ENCODE results near the gene TCFL5. TPM values are rescaled to one million over a fixed set of nuclear protein-coding genes. Genes with fewer than 3 reads are reported as not detected.
A peak's percentile ranks its signal among the peaks of the same experiment; 100 is the strongest.

The TCFL5 gene
- polyA plus RNA-seq, 3 donors = 0.38 to 3.5 (median 0.89) TPM

- TF ChIP-seq CTCF (IDR thresholded peaks at IDR 0.05) = no peak
- Histone ChIP-seq H3K36me3 (replicated peaks in 1 of 2; ENCODE audit: control insufficient read depth in 1 of 2, insufficient read depth in 2 of 2, low read length in 2 of 2) (peaks cover 56 to 70% of the 10 kb centered on the region in 2 donors), H3K4me2 (replicated peaks; ENCODE audit: extremely low read depth, low read length, poor library complexity, severe bottlenecking) (no peak overlapping the region), H3K27ac (ENCODE audit: low read depth in 1 of 2, low read length in 2 of 2) (no peak overlapping the region), H2AFZ (ENCODE audit: insufficient read depth, low read depth, low read length, poor library complexity, severe bottlenecking) (no peak overlapping the region), H3K4me1 (ENCODE audit: control insufficient read depth in 1 of 2, insufficient read depth in 2 of 2, low read length in 2 of 2) (peaks cover 0 to 7% of the 10 kb centered on the region in 2 donors), H3K9me3 (replicated peaks in 1 of 2; ENCODE audit: control insufficient read depth in 1 of 2, insufficient read depth in 1 of 2, low read length in 2 of 2) (no peaks in the 10 kb centered on the region), H3K79me2 (ENCODE audit: insufficient read depth, low read length) (no peaks in the 10 kb centered on the region), H3K27me3 (ENCODE audit: control insufficient read depth in 2 of 2, insufficient read depth in 2 of 2, low read length in 2 of 2) (no peaks in the 10 kb centered on the region), H3K4me3 (replicated peaks in 1 of 3; ENCODE audit: low read depth in 2 of 3, low read length in 3 of 3) (no peak overlapping the region), H3K9ac (ENCODE audit: insufficient read depth, low read length, poor library complexity, severe bottlenecking) (no peak overlapping the region), H4K20me1 (ENCODE audit: insufficient read depth, low read length) (peaks cover 56% of the 10 kb centered on the region)
- DNase-seq = no peak
- H3K36me3 Mint-ChIP-seq = peaks cover 56 to 62% of the 10 kb centered on the region in 2 donors
- peaks cover 9% of the 10 kb centered on the region for H3K4me1 Mint-ChIP-seq
- H3K27me3 Mint-ChIP-seq (ENCODE audit: low read depth in 3 of 3) = peaks cover 0 to 5% (median 1%) of the 10 kb centered on the region in 3 donors
- H3K9me3 Mint-ChIP-seq = no peaks in the 10 kb centered on the region
- H3K27ac Mint-ChIP-seq = peak overlapping the region in 1 of 7 donors; percentile 50
- no peak overlapping the region for H3K4me3 Mint-ChIP-seq
- WGBS (ENCODE audit: insufficient coverage) = 22% methylated on average over 5 of the region's 6 CpGs
- intact Hi-C loops (cut with micrococcal nuclease) = loop anchor here (1.0 to 2.0 kb wide), 2 partner anchors 109 to 110 kb away; no protein-coding TSS in a partner anchor
Observed at GRCh38 chr20:62899633-62900051, 38.0 kb upstream of the TCFL5 start.

DNA sequence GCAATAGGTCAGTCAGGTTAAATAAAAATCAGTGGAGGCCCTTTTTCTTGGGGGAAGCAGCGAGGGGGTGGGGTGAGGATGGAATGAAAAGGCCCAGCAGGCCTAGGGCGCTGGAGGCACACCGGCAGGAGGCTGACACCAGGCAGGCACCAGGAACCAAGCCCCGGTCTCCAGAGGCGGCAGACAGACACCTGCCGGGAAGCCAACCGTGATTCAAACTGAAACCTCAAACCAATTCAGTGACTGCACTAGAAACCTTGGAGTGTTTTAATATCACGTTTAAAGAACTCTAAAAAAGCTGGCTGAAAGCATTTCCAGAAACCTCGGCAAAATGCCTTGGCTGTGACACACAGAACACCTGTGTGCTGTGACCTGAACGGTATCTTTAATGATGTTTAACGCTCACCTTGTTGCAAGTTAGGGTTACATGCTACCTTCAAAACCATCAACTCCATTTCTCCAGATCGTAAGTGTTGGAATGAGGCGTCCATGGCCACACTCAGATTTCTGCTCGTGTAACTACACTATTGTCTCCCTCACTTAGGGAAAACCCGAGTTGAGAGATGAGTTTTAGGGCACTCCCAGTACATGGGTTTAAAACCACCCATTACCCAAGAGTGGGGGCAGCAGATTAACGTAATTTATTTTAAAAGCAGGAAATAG is 37.5 kb upstream of the TCFL5 start:
- Histone ChIP-seq H3K27me3 (ENCODE audit: control insufficient read depth in 2 of 2, insufficient read depth in 2 of 2, low read length in 2 of 2) (no peaks in the 10 kb centered on the region), H2AFZ (ENCODE audit: insufficient read depth, low read depth, low read length, poor library complexity, severe bottlenecking) (no peak overlapping the region), H3K27ac (ENCODE audit: low read depth in 1 of 2, low read length in 2 of 2) (no peak overlapping the region), H3K4me2 (replicated peaks; ENCODE audit: extremely low read depth, low read length, poor library complexity, severe bottlenecking) (no peak overlapping the region), H3K79me2 (ENCODE audit: insufficient read depth, low read length) (no peaks in the 10 kb centered on the region), H3K4me3 (replicated peaks in 1 of 3; ENCODE audit: low read depth in 2 of 3, low read length in 3 of 3) (no peak overlapping the region), H3K9me3 (replicated peaks in 1 of 2; ENCODE audit: control insufficient read depth in 1 of 2, insufficient read depth in 1 of 2, low read length in 2 of 2) (no peaks in the 10 kb centered on the region), H3K36me3 (replicated peaks in 1 of 2; ENCODE audit: control insufficient read depth in 1 of 2, insufficient read depth in 2 of 2, low read length in 2 of 2) (peaks cover 57 to 70% of the 10 kb centered on the region in 2 donors), H3K9ac (ENCODE audit: insufficient read depth, low read length, poor library complexity, severe bottlenecking) (no peak overlapping the region), H3K4me1 (ENCODE audit: control insufficient read depth in 1 of 2, insufficient read depth in 2 of 2, low read length in 2 of 2) (peaks cover 0 to 7% of the 10 kb centered on the region in 2 donors), H4K20me1 (ENCODE audit: insufficient read depth, low read length) (peaks cover 52% of the 10 kb centered on the region)
- Mint-ChIP-seq H3K27me3 (ENCODE audit: low read depth in 3 of 3) (peaks cover 0 to 5% (median 1%) of the 10 kb centered on the region in 3 donors), H3K9me3 (no peaks in the 10 kb centered on the region), H3K36me3 (peaks cover 58 to 62% of the 10 kb centered on the region in 2 donors), H3K27ac (no peak overlapping the region), H3K4me3 (no peak overlapping the region), H3K4me1 (peaks cover 9% of the 10 kb centered on the region)
- no peak for TF ChIP-seq CTCF (IDR thresholded peaks at IDR 0.05)
- no peak for DNase-seq
- intact Hi-C loops (cut with micrococcal nuclease) = no loop called here
- 62% methylated on average over 9 of the region's 16 CpGs for WGBS (ENCODE audit: insufficient coverage)

Measured in CD14-positive monocyte (primary cell).